Epithelial cell of proximal tubule (primary cell): ENCODE measurements around the gene RNF150. TPM values are rescaled to one million over a fixed set of nuclear protein-coding genes. Genes with fewer than 3 reads are reported as not detected.

Experiments
- DNase-seq: peaks from one replicate; pipeline ENCODE4 v3.0.0-alpha.2; 2011; ENCODE audit warnings: low read depth
- H3K4me3 ChIP-seq: 2 replicates; pipeline ENCODE4 v1.5.1; 2011; ENCODE audit warnings: low read depth, mild to moderate bottlenecking, low read length
- CTCF ChIP-seq: conservative IDR thresholded peaks from 2 replicates; pipeline ENCODE4 v1.5.1; 2012; ENCODE audit warnings: low read depth, mild to moderate bottlenecking, low read length
- total RNA-seq: library from RNA; depleted of rRNA; stranded (reverse); fragments of >200 nt; gene quantifications from 2 replicates; pipeline ENCODE4 v1.2.3, GENCODE V29; 2015

The RNF150 gene
- total RNA-seq, 1 donor from 2014 or later: 0.69 TPM

- TF ChIP-seq CTCF: no peak
- DNase-seq: no peak
- no peak overlapping the region for H3K4me3 ChIP-seq
Measured at GRCh38 chr4:140875746-140876452, 257.4 kb downstream of the RNF150 start.

- H3K4me3 ChIP-seq: no peak overlapping the region
- no peak for DNase-seq
- TF ChIP-seq CTCF: no peak
Measured at GRCh38 chr4:140874056-140874455, 259.2 kb downstream of the RNF150 start.

- no peak overlapping the region for H3K4me3 ChIP-seq
- no peak for DNase-seq
- no peak for TF ChIP-seq CTCF
Measured at GRCh38 chr4:140871368-140871767, 261.9 kb downstream of the RNF150 start.

GRCh38 chr4:140870427-140870826 is 262.8 kb downstream of the RNF150 start:
- no peak for DNase-seq
- TF ChIP-seq CTCF: no peak
- no peak overlapping the region for H3K4me3 ChIP-seq

GRCh38 chr4:140869446-140869845 is 263.8 kb downstream of the RNF150 start:
- no peak overlapping the region for H3K4me3 ChIP-seq
- no peak for TF ChIP-seq CTCF
- DNase-seq: no peak

GRCh38 chr4:140867356-140867755 is 265.9 kb downstream of the RNF150 start:
- no peak for DNase-seq
- no peak overlapping the region for H3K4me3 ChIP-seq
- no peak for TF ChIP-seq CTCF

GRCh38 chr4:140866492-140867005 is 266.7 kb downstream of the RNF150 start:
- TF ChIP-seq CTCF: no peak
- DNase-seq: no peak
- H3K4me3 ChIP-seq: no peak overlapping the region
